Measurements from ENCODE around the gene MAML1.

GRCh38 chr5:179733772-179734126, 1.1 kb downstream of the MAML1 start:
- no peak for TF ChIP-seq CTCF (IDR thresholded peaks at IDR 0.05; ENCODE audit: poor library complexity, severe bottlenecking)
- TF ChIP-seq EZH2 (IDR thresholded peaks at IDR 0.05; ENCODE audit: borderline replicate concordance, insufficient read depth, low read length, poor library complexity, severe bottlenecking), result no peak
- no peak for TF ChIP-seq MXI1 (conservative IDR thresholded peaks at IDR 0.05; ENCODE audit: poor library complexity, severe bottlenecking)

All from neural cell (in vitro differentiated cells).